Measurements from ENCODE around the gene LAMA3. TPM values are rescaled to one million over a fixed set of nuclear protein-coding genes. Genes with fewer than 3 reads are reported as not detected.
A peak's percentile ranks its signal among the peaks of the same experiment; 100 is the strongest.

LAMA3 gene
- polyA plus RNA-seq, 1 of the 3 experiments (the other 2 are of a cell fraction), result 3.5 TPM

GRCh38 chr18:23778828-23779227 is 89.6 kb downstream of the LAMA3 start (continued):
- TF ChIP-seq, protein P1, sequence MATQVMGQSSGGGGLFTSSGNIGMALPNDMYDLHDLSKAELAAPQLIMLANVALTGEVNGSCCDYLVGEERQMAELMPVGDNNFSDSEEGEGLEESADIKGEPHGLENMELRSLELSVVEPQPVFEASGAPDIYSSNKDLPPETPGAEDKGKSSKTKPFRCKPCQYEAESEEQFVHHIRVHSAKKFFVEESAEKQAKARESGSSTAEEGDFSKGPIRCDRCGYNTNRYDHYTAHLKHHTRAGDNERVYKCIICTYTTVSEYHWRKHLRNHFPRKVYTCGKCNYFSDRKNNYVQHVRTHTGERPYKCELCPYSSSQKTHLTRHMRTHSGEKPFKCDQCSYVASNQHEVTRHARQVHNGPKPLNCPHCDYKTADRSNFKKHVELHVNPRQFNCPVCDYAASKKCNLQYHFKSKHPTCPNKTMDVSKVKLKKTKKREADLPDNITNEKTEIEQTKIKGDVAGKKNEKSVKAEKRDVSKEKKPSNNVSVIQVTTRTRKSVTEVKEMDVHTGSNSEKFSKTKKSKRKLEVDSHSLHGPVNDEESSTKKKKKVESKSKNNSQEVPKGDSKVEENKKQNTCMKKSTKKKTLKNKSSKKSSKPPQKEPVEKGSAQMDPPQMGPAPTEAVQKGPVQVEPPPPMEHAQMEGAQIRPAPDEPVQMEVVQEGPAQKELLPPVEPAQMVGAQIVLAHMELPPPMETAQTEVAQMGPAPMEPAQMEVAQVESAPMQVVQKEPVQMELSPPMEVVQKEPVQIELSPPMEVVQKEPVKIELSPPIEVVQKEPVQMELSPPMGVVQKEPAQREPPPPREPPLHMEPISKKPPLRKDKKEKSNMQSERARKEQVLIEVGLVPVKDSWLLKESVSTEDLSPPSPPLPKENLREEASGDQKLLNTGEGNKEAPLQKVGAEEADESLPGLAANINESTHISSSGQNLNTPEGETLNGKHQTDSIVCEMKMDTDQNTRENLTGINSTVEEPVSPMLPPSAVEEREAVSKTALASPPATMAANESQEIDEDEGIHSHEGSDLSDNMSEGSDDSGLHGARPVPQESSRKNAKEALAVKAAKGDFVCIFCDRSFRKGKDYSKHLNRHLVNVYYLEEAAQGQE (IDR thresholded peaks at IDR 0.05; ENCODE audit: low read depth, low read length), result no peak

- Histone ChIP-seq H3K4me2 (no peak overlapping the region), H3K4me1 (ENCODE audit: control insufficient read depth in 1 of 2, insufficient read depth in 2 of 2, low read depth in 1 of 2, low read length in 1 of 2) (peaks cover 0 to 4% of the 10 kb centered on the region in 2 experiments; a peak in 1 of 4 replicates), H3K9me2 (no peaks in the 10 kb centered on the region), H4K20me1 (ENCODE audit: insufficient read depth) (no peaks in the 10 kb centered on the region), H3K27me3 (ENCODE audit: insufficient read depth) (no peaks in the 10 kb centered on the region), H3K79me2 (ENCODE audit: insufficient read depth) (no peaks in the 10 kb centered on the region), H3K27ac (ENCODE audit: low read depth in 2 of 2, low read length in 1 of 2) (no peak overlapping the region), H3K4me3 (ENCODE audit: low read depth in 2 of 2, low read length in 1 of 2) (no peak overlapping the region), H2AFZ (ENCODE audit: low read depth) (no peak overlapping the region), H3K36me3 (replicated peaks in 1 of 2; ENCODE audit: control insufficient read depth in 1 of 2, insufficient read depth in 2 of 2, low read length in 1 of 2) (no peaks in the 10 kb centered on the region), H3F3A (replicated peaks; ENCODE audit: insufficient read depth) (no peaks in the 10 kb centered on the region), H3K9ac (no peak overlapping the region), H3K9me3 (no peaks in the 10 kb centered on the region)
- ChIA-PET CTCF (interaction anchor here (0.9 kb wide), 1 partner anchor 16 kb away, joined by 3 read pairs; no protein-coding TSS in a partner anchor), POLR2A (no interaction called here)
- DNase-seq, result no peak
- TF ChIP-seq EZH2phosphoT487 (IDR thresholded peaks at IDR 0.05; ENCODE audit: borderline replicate concordance, low read depth), result no peak
- 0 out of 2 replicates have a peak, but pooled peaks have one; percentile 18 for TF ChIP-seq CTCF (IDR thresholded peaks at IDR 0.05)
- 82% methylated on average over 5 of the region's 5 CpGs for WGBS (ENCODE audit: low lambda C conversion rate)
These were observed 90.5 kb downstream of the LAMA3 start for GRCh38 chr18:23779696-23780303.

DNA sequence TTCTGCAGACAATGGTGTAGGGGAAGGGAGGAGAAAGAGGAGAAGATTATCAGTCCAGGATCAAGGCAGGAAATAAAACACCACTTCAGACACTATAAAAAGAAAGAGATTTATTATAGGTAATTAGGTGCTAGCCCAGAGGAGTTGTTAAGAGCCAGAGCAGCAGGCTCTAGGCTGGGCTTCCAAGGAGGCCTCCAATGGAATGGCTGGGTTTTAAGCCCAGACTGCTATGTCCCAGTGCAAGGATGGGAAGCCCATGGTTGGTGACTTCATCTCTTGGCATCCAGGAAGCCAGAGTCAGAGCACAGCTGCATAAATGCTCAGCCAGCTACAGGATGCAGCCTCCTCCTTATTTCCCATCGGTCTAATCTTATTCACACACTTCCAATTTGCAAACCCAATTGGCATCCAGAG is 95.6 kb downstream of the LAMA3 start:
- H3K9me3 ChIP-seq, result no peaks in the 10 kb centered on the region
- no peaks in the 10 kb centered on the region for H3K9me2 ChIP-seq
- H3K4me2 ChIP-seq, result no peak overlapping the region
- no peaks in the 10 kb centered on the region for H3F3A ChIP-seq (replicated peaks; ENCODE audit: insufficient read depth)
- H3K27ac ChIP-seq (ENCODE audit: low read depth in 2 of 2, low read length in 1 of 2), result no peak overlapping the region
- no peaks in the 10 kb centered on the region; a peak in 1 of 4 replicates for H3K4me1 ChIP-seq (ENCODE audit: control insufficient read depth in 1 of 2, insufficient read depth in 2 of 2, low read depth in 1 of 2, low read length in 1 of 2)
- ChIA-PET CTCF (no interaction called here), POLR2A (no interaction called here)
- no peak overlapping the region for H3K9ac ChIP-seq
- TF ChIP-seq FOSL2 (IDR thresholded peaks at IDR 0.05; ENCODE audit: borderline replicate concordance, low read depth), result peak; percentile 23; the same call in 1 of the 2 replicates
- TF ChIP-seq, protein P2, sequence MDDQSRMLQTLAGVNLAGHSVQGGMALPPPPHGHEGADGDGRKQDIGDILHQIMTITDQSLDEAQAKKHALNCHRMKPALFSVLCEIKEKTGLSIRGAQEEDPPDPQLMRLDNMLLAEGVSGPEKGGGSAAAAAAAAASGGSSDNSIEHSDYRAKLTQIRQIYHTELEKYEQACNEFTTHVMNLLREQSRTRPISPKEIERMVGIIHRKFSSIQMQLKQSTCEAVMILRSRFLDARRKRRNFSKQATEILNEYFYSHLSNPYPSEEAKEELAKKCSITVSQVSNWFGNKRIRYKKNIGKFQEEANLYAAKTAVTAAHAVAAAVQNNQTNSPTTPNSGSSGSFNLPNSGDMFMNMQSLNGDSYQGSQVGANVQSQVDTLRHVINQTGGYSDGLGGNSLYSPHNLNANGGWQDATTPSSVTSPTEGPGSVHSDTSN (IDR thresholded peaks at IDR 0.05), result no peak
- TF ChIP-seq RXRA (IDR thresholded peaks at IDR 0.05; ENCODE audit: borderline replicate concordance, low read depth), result no peak
- peak; percentile 28; the same call in 1 of the 2 replicates for TF ChIP-seq ELF1 (IDR thresholded peaks at IDR 0.05)
- no peaks in the 10 kb centered on the region for H3K27me3 ChIP-seq (ENCODE audit: insufficient read depth)
- 13% methylated on average over 1 of the region's 1 CpG for WGBS (ENCODE audit: low lambda C conversion rate)
- DNase-seq, result no peak
- H4K20me1 ChIP-seq (ENCODE audit: insufficient read depth), result no peaks in the 10 kb centered on the region
- H2AFZ ChIP-seq (ENCODE audit: low read depth), result no peak overlapping the region
- H3K4me3 ChIP-seq (ENCODE audit: low read depth in 2 of 2, low read length in 1 of 2), result no peak overlapping the region
- no peaks in the 10 kb centered on the region for H3K79me2 ChIP-seq (ENCODE audit: insufficient read depth)
- H3K36me3 ChIP-seq (replicated peaks in 1 of 2; ENCODE audit: control insufficient read depth in 1 of 2, insufficient read depth in 2 of 2, low read length in 1 of 2), result no peaks in the 10 kb centered on the region

Measured in SK-N-SH (cell line).